Common myeloid progenitor, CD34-positive (primary cell): ENCODE measurements around the gene NLGN2.

Experiments
- CTCF ChIA-PET: fragments of 350-600 bp; sonication (Branson Sonifier 250); formaldehyde crosslinking; loops from one replicate; lab custom pipeline; 2021; ENCODE audit warnings: antibody characterized with exemption; lab: Charles Lee
- POLR2A ChIA-PET: fragments of 350-600 bp; sonication (Branson Sonifier 250); formaldehyde crosslinking; loops from one replicate; lab custom pipeline; 2021; ENCODE audit warnings: antibody characterized with exemption; lab: Charles Lee
- DNase-seq, 3 donors: peaks; one replicate each; pipeline versions ENCODE4 v3.0.0 to v3.0.0-alpha.2; 2013
- H3K27ac ChIP-seq, 2 experiments: 1 replicate in 1 of 2; 2 replicates in 1 of 2; pipeline ENCODE4 v1.7.0; 2013; ENCODE audit warnings: inconsistent platforms in 2 of 2, low read length in 2 of 2, mild to moderate bottlenecking in 2 of 2, low read depth in 1 of 2, moderate library complexity in 1 of 2; ENCODE audit not compliant: severe bottlenecking in 2 of 2, insufficient read depth in 1 of 2, poor library complexity in 1 of 2
- H3K27me3 ChIP-seq, 5 experiments: replicated peaks in 2 of 5; 1 replicate in 3 of 5; 2 replicates in 2 of 5; pipeline versions ENCODE4 v1.6.1 to v1.7.0; 2013; ENCODE audit warnings: low read length in 4 of 5, mild to moderate bottlenecking in 2 of 5, moderate library complexity in 2 of 5, inconsistent platforms in 1 of 5; ENCODE audit not compliant: insufficient read depth in 5 of 5, control insufficient read depth in 4 of 5
- H3K36me3 ChIP-seq, 4 experiments: 1 replicate in 2 of 4; 2 replicates in 2 of 4; pipeline versions ENCODE4 v1.6.1 to v1.7.0; 2013; ENCODE audit warnings: low read length in 3 of 4, control low read depth in 1 of 4, mild to moderate bottlenecking in 1 of 4; ENCODE audit not compliant: control insufficient read depth in 4 of 4, insufficient read depth in 4 of 4
- H3K4me1 ChIP-seq, 4 experiments: 1 replicate in 3 of 4; 2 replicates in 1 of 4; pipeline versions ENCODE4 v1.6.1 to v1.7.1; 2013; ENCODE audit warnings: low read length in 3 of 4, mild to moderate bottlenecking in 3 of 4, control low read depth in 1 of 4, inconsistent platforms in 1 of 4, moderate library complexity in 1 of 4; ENCODE audit not compliant: control insufficient read depth in 4 of 4, insufficient read depth in 4 of 4; ENCODE audit errors: control extremely low read depth in 1 of 4
- H3K4me3 ChIP-seq, 7 experiments: 1 replicate in 4 of 7; 2 replicates in 3 of 7; pipeline versions ENCODE4 v1.5.1 to v1.7.0; 2013; ENCODE audit warnings: mild to moderate bottlenecking in 7 of 7, low read length in 6 of 7, moderate library complexity in 6 of 7, inconsistent platforms in 2 of 7, low read depth in 2 of 7, control low read depth in 1 of 7; ENCODE audit not compliant: insufficient read depth in 4 of 7, control insufficient read depth in 1 of 7; ENCODE audit errors: extremely low read depth in 1 of 7
- H3K9me3 ChIP-seq, 5 experiments: 1 replicate in 4 of 5; 2 replicates in 1 of 5; pipeline versions ENCODE4 v1.6.1 to v1.7.1; 2013; ENCODE audit warnings: low read length in 4 of 5, mild to moderate bottlenecking in 2 of 5, inconsistent platforms in 1 of 5, low read depth in 1 of 5, moderate library complexity in 1 of 5; ENCODE audit not compliant: control insufficient read depth in 4 of 5, insufficient read depth in 2 of 5; ENCODE audit errors: control extremely low read depth in 1 of 5
- WGBS: methylation state at CpG from one replicate; pipeline ENCODE4 v1.1.5; 2013; ENCODE audit not compliant: insufficient coverage; 5-methylcytosine and 5-hydroxymethylcytosine counted together

NLGN2 gene

DNA sequence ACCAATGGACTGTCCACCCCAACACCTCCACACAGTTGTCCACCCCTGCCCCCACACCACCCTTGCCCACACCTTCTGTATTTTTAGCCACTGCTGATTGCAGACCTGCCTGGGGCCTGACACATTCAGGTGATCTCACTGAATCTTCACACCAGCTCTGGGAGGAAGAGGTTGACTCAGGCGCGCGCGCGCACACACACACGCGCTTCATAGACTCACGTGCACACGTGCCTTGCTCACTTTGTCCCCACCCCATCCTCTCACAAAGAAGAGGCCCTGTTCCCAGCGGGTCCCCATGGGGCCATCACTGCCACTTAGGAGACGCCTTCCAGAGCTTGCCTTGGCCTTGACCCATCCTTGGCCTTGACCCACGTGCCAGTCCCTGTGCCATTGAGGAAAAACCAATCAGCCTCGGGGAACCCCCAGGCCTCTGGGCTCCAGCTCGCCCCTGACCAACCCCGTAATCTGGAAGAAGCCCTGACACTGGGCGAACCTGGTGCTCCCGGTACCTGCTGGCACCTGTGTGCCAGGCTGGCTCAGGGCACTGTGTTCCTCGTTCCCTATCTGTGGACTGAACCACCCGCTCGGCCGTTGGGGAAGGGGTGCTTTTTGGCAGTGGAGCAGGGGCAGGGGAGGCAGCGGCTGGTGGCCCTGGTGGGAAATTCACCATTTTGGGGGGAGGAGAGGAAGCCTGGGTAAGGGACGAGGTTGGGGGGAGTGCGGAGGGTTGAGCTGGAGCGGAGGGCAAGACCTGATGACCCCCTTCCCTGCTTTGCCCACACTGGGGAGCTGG, 3.2 kb downstream of the NLGN2 start:
- Histone ChIP-seq H3K4me3 (no peak overlapping the region), H3K27ac (no peak overlapping the region), H3K27me3 (peaks cover 0 to 2% (median under 1%) of the 10 kb centered on the region in 5 experiments), H3K9me3 (no peaks in the 10 kb centered on the region), H3K36me3 (peaks cover 0 to 6% (median 0%) of the 10 kb centered on the region in 4 experiments), H3K4me1 (peaks cover 0 to 17% (median 7%) of the 10 kb centered on the region in 4 experiments)
- no peak for DNase-seq
- 95% methylated on average over 20 of the region's 25 CpGs for WGBS
- CTCF ChIA-PET: interaction anchor here (1.7 kb wide), 1 partner anchor 25 kb away, joined by 9 read pairs; the partner anchor contains the start of gene TMEM102
- POLR2A ChIA-PET: no interaction called here

DNA sequence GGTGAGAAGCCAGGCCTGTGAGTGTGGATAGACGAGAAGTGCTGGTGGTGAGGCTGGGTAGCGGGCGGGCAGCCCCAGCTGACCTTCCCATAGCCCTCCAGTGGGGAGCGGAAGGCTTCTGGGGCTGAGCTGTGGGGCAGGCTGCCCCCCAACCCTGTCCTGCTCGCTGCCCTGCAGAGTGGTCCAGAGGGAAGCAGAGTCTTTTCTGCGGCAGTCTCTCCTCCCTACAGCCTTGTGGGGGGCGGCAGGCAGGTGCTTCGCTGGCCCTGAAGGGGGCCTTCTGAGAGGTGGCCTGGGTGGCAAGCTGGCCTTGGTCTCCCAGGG, 3.7 kb downstream of the NLGN2 start:
- H3K27ac ChIP-seq: no peak overlapping the region
- peaks cover 0 to 6% (median 0%) of the 10 kb centered on the region in 4 experiments for H3K36me3 ChIP-seq
- DNase-seq: no peak
- WGBS: 98% methylated on average over 5 of the region's 8 CpGs
- POLR2A ChIA-PET: no interaction called here
- no peaks in the 10 kb centered on the region for H3K27me3 ChIP-seq
- CTCF ChIA-PET: interaction anchor here (1.7 kb wide), 1 partner anchor 24 kb away, joined by 9 read pairs; the partner anchor contains the start of gene TMEM102
- H3K4me3 ChIP-seq: no peak overlapping the region
- no peaks in the 10 kb centered on the region for H3K9me3 ChIP-seq
- H3K4me1 ChIP-seq: peaks cover 0 to 17% (median 6%) of the 10 kb centered on the region in 4 experiments

DNA sequence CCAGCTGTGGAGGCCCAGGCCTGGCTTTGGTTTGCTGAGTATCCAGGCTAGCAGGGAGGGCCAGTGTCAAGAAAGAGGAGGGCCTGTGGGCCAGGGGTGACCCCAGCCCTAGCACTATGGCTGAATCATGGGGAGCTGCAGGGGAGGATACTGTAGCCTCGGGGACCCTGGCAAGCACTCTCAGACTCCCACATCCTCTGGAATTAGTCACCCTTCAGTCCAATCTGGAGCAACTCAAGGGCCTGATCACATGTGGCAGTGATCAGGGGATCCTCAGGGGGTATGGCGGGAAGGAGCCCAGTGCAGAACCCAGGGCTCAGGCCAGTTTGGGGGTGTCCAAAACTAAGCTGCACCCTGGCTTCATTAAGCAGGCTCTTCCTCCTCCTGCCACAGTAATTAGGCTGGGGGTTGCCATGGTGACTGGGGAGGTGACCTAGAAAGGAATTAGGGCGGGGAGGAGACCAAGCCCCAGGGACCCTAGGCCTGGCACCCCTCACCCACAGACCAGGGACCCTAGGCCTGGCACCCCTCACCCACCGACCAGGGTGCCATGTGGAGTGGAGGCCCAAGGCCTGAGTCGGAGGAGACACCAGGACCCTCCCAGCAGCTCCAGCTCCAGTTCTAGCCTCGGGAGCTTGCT, 5.8 kb downstream of the NLGN2 start:
- H3K36me3 ChIP-seq: peaks cover 0 to 6% (median 2%) of the 10 kb centered on the region in 4 experiments
- ChIA-PET POLR2A (no interaction called here), CTCF (interaction anchor here (0.6 to 1.7 kb wide), 2 partner anchors 58 to 656 kb away, joined by 3 to 4 read pairs; partner anchors contain the start of gene TMEM95)
- peaks cover 0 to 6% (median under 1%) of the 10 kb centered on the region in 4 experiments for H3K4me1 ChIP-seq
- no peaks in the 10 kb centered on the region for H3K27me3 ChIP-seq
- no peak overlapping the region for H3K4me3 ChIP-seq
- no peak for DNase-seq
- H3K27ac ChIP-seq: no peak overlapping the region
- no peaks in the 10 kb centered on the region for H3K9me3 ChIP-seq
- WGBS: 99% methylated on average over 6 of the region's 6 CpGs

DNA sequence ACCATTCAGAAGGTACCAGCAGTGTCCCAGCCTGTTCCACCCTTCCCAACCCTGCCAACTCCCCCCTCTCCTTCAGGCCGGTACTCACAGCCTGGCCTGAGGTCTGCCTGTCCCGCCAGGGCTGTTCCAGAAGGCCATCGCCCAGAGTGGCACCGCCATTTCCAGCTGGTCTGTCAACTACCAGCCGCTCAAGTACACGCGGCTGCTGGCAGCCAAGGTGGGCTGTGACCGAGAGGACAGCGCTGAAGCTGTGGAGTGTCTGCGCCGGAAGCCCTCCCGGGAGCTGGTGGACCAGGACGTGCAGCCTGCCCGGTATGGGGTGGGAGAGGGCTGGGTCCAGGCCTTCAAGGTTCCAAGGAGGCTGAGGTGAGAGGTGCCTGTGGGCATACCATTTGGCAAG, 7.2 kb downstream of the NLGN2 start:
- WGBS: 95% methylated on average over 14 of the region's 14 CpGs
- H3K27me3 ChIP-seq: no peaks in the 10 kb centered on the region
- ChIA-PET POLR2A (no interaction called here), CTCF (no interaction called here)
- no peak for DNase-seq
- no peak overlapping the region for H3K27ac ChIP-seq
- no peaks in the 10 kb centered on the region for H3K9me3 ChIP-seq
- peaks cover 0 to 4% (median 2%) of the 10 kb centered on the region in 4 experiments for H3K36me3 ChIP-seq
- H3K4me1 ChIP-seq: no peaks in the 10 kb centered on the region
- no peak overlapping the region for H3K4me3 ChIP-seq

DNA sequence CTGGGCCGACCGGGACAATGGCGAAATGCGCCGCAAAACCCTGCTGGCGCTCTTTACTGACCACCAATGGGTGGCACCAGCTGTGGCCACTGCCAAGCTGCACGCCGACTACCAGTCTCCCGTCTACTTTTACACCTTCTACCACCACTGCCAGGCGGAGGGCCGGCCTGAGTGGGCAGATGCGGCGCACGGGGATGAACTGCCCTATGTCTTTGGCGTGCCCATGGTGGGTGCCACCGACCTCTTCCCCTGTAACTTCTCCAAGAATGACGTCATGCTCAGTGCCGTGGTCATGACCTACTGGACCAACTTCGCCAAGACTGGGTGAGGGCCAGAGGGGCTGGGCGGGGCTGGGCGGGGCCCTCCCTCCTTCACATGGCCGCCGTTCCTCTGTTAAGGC, 8.1 kb downstream of the NLGN2 start:
- CTCF ChIA-PET: no interaction called here
- no peak overlapping the region for H3K27ac ChIP-seq
- H3K27me3 ChIP-seq: no peaks in the 10 kb centered on the region
- WGBS: 97% methylated on average over 21 of the region's 23 CpGs
- peaks cover 0 to 4% (median 2%) of the 10 kb centered on the region in 4 experiments for H3K36me3 ChIP-seq
- no peak overlapping the region for H3K4me3 ChIP-seq
- no peaks in the 10 kb centered on the region for H3K4me1 ChIP-seq
- POLR2A ChIA-PET: no interaction called here
- DNase-seq: no peak
- no peaks in the 10 kb centered on the region for H3K9me3 ChIP-seq

DNA sequence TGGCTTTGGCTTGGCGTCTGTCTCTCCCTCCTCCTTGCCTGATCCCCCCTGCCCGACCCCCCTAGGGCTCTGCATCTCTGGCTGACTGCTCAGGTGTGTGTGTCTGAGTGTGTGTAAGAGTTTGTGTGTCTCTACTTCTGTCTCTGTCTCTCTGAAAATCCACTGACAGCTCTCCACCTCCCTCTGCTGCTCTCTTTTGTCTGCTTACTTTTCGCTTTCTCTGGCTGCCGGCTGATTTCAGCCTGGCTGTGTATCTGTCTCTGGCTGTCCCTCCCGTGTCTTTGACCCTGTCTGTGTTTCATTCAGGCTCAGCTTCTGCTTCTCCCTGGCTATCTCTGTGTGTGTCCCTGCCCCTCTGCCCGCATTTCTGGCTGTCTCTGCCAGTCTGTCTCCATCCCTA, 8.7 kb downstream of the NLGN2 start:
- H3K27me3 ChIP-seq: no peaks in the 10 kb centered on the region

More for the DNA sequence above, 8.7 kb downstream of the NLGN2 start:
- no peak for DNase-seq
- H3K4me1 ChIP-seq: no peaks in the 10 kb centered on the region
- CTCF ChIA-PET: interaction anchor here (1.4 kb wide), 1 partner anchor 20 kb away, joined by 4 read pairs; no protein-coding TSS in a partner anchor
- POLR2A ChIA-PET: no interaction called here
- no peaks in the 10 kb centered on the region for H3K9me3 ChIP-seq
- WGBS: 90% methylated on average over 5 of the region's 6 CpGs
- H3K36me3 ChIP-seq: peaks cover 0 to 4% (median 2%) of the 10 kb centered on the region in 4 experiments
- no peak overlapping the region for H3K4me3 ChIP-seq
- no peak overlapping the region for H3K27ac ChIP-seq
